Left lung (tissue), 14 donors: Measurements from ENCODE around the gene OBI1. TPM values are rescaled to one million over a fixed set of nuclear protein-coding genes. Genes with fewer than 3 reads are reported as not detected.

Experiments used
- ATAC-seq: fragments of 200-7000 bp; cut with Tn5 transposase; one replicate; pipeline ENCODE4 v1.9.1; 2020; ENCODE audit warnings: moderate library complexity
- DNase-seq, 4 donors: peaks; one replicate each; pipeline ENCODE4 v3.0.0-alpha.2; 2013 to 2020
- H3K27ac ChIP-seq, 2 donors: fragments of 200-600 bp; sonication (generic) in 1 of 2; one replicate each; pipeline versions ENCODE4 v1.5.0 to v1.8.0; 2020 to 2021
- H3K27me3 ChIP-seq, 2 donors: fragments of 200-600 bp; sonication (generic) in 1 of 2; one replicate each; pipeline versions ENCODE4 v1.5.0 to v1.8.0; 2020 to 2021
- H3K36me3 ChIP-seq, 2 donors: fragments of 200-600 bp; sonication (generic) in 1 of 2; one replicate each; pipeline versions ENCODE4 v1.5.0 to v1.8.0; 2020 to 2021
- H3K4me1 ChIP-seq, 2 donors: fragments of 200-600 bp; one replicate each; pipeline ENCODE4 v1.8.0; 2021
- H3K4me3 ChIP-seq, 2 donors: fragments of 200-600 bp; sonication (generic) in 1 of 2; one replicate each; pipeline versions ENCODE4 v1.5.0 to v1.8.0; 2020 to 2021; ENCODE audit warnings: mild to moderate bottlenecking in 1 of 2
- H3K9me3 ChIP-seq, 2 donors: fragments of 200-600 bp; sonication (generic) in 1 of 2; one replicate each; pipeline versions ENCODE4 v1.5.0 to v1.8.0; 2020 to 2021
- intact Hi-C, 2 donors: fragments of 100-400 bp; cut with DNase I; formaldehyde crosslinking; loops; one replicate each; pipeline versions ENCODE4 v1.11.2 to v1.14.2; 2022
- long read RNA-seq, 12 donors: library from polyadenylated mRNA in 2 of 12; unstranded in 2 of 12; transcript quantifications; one replicate each; pipeline ENCODE4 v2.0.0 and lab custom pipeline, GENCODE V29; 2019 to 2026
- polyA plus RNA-seq, 6 donors: library from polyadenylated mRNA; unstranded; fragments of 120-200 nt; gene quantifications; one replicate each; pipeline ENCODE4 v1.2.1, GENCODE V29; 2013; ENCODE audit not compliant: insufficient read length in 6 of 6
- total RNA-seq, 2 donors: library from RNA; stranded (reverse); fragmentation: NEBNext Ultra II Directional; extraction: Animal tissue kit (Norgen Biotek cat#: 25700); gene quantifications; one replicate each; pipeline ENCODE4 v1.2.1, GENCODE V29; 2021
- TF ChIP-seq, protein P1 (sequence below), 2 donors: fragments of 200-600 bp; sonication (generic) in 1 of 2; IDR thresholded peaks; one replicate each; pipeline versions ENCODE4 v1.5.0 to v1.8.0; 2021; ENCODE audit warnings: antibody characterized with exemption in 2 of 2
- donor health status: DM: no; HTN: yes; CAD: no.
- donor health status: DM: no; HTN: no; CAD: no.

Gene OBI1, protein sequence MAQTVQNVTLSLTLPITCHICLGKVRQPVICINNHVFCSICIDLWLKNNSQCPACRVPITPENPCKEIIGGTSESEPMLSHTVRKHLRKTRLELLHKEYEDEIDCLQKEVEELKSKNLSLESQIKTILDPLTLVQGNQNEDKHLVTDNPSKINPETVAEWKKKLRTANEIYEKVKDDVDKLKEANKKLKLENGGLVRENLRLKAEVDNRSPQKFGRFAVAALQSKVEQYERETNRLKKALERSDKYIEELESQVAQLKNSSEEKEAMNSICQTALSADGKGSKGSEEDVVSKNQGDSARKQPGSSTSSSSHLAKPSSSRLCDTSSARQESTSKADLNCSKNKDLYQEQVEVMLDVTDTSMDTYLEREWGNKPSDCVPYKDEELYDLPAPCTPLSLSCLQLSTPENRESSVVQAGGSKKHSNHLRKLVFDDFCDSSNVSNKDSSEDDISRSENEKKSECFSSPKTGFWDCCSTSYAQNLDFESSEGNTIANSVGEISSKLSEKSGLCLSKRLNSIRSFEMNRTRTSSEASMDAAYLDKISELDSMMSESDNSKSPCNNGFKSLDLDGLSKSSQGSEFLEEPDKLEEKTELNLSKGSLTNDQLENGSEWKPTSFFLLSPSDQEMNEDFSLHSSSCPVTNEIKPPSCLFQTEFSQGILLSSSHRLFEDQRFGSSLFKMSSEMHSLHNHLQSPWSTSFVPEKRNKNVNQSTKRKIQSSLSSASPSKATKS
- total RNA-seq, result 1 to 10 TPM; 7.1 to 9.6 TPM
- polyA plus RNA-seq, result 10 to 100 TPM; 18.2 to 22.7 (median 20.4) TPM
- long read RNA-seq, donor 1, transcript RNF219-201 (6 exons, 3,529 nt), result major isoform, 7 of 13 reads
- long read RNA-seq, donor 1, partial matches to known transcripts, result 6 of 13 reads
- long read RNA-seq, donor 1, other reads (novel, unspliced or antisense), result 0 of 13 reads
- long read RNA-seq, donor 2, partial matches to known transcripts, result 13 of 16 reads
- long read RNA-seq, donor 2, other reads (novel, unspliced or antisense), result 0 of 16 reads
- long read RNA-seq, donor 3, transcript RNF219-201 (6 exons, 3,529 nt), result major isoform, 5 of 5 reads
- long read RNA-seq, donor 3, partial matches to known transcripts, result 0 of 5 reads
- long read RNA-seq, donor 3, other reads (novel, unspliced or antisense), result 0 of 5 reads
- long read RNA-seq, donor 4, partial matches to known transcripts, result 2 of 4 reads
- long read RNA-seq, donor 4, other reads (novel, unspliced or antisense), result 0 of 4 reads
- long read RNA-seq, donor 5, transcript RNF219-201 (6 exons, 3,529 nt), result major isoform, 8 of 8 reads
- long read RNA-seq, donor 5, partial matches to known transcripts, result 0 of 8 reads
- long read RNA-seq, donor 5, other reads (novel, unspliced or antisense), result 0 of 8 reads
- long read RNA-seq, donor 6, transcript RNF219-201 (6 exons, 3,529 nt), result major isoform, 5 of 5 reads
- long read RNA-seq, donor 6, partial matches to known transcripts, result 0 of 5 reads
- long read RNA-seq, donor 6, other reads (novel, unspliced or antisense), result 0 of 5 reads
- long read RNA-seq, donor 7, partial matches to known transcripts, result 0 of 3 reads
- long read RNA-seq, donor 7, other reads (novel, unspliced or antisense), result 0 of 3 reads
- long read RNA-seq, donor 8, transcript RNF219-201 (6 exons, 3,529 nt), result major isoform, 6 of 6 reads
- long read RNA-seq, donor 8, partial matches to known transcripts, result 0 of 6 reads
- long read RNA-seq, donor 8, other reads (novel, unspliced or antisense), result 0 of 6 reads
- long read RNA-seq, donor 9, result 0 reads
- long read RNA-seq, donor 10, partial matches to known transcripts, result 1 of 1 reads
- long read RNA-seq, donor 10, other reads (novel, unspliced or antisense), result 0 of 1 reads
- long read RNA-seq, donor 11, transcript RNF219-201 (6 exons, 3,529 nt), result major isoform, 9 of 9 reads
- long read RNA-seq, donor 11, partial matches to known transcripts, result 0 of 9 reads
- long read RNA-seq, donor 11, other reads (novel, unspliced or antisense), result 0 of 9 reads
- long read RNA-seq, donor 12, partial matches to known transcripts, result 0 of 2 reads
- long read RNA-seq, donor 12, other reads (novel, unspliced or antisense), result 0 of 2 reads

DNA sequence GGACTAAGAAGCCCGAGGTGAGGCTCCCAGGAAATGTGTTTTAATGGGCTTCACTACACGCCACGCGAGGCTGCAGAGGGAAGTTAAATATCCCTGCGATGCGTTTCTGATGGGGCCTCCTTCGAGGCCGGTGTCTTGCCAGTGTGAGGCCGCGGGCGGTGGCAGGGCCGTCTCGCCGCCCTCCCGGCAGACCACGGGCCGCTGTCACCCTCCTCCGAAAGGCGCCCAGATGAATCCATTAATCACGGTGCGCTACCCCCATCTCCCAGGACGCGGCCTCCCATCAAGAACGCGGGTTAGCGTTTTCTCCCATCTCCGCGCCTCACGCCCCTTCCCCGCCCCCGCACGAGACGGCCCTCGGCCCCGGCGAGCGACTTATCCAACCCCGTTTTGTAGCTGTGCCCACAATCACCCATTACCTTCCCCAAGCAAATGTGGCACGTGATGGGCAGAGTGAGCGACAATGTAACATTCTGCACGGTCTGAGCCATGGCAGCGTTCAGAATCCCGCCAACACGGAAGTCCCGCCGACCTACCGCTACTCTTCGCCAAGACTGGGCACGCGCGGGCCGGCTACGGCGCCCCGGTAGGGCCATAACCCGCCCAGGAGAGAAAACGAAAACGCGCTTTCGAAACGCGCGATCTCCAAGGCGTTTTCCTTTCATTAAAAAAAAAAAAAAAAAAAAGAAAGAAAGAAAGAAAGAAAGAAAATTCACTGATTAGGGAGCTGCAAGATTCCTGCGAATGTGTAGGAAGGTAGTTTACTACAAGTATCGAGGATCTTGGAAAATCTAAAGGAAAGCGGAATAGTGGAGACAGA is at the start of gene OBI1:
Gene OBI1, minus strand, starts transcription at position 526 of the 820 bp plus-strand sequence. Its CDS starts 35 bp downstream, at position 491.
- Histone ChIP-seq H3K4me3 (peak within 1 kb of the TSS; percentile 66 to 91), H3K36me3 (no peaks in the 10 kb centered on the region), H3K4me1 (peaks cover 0 to 26% of the 10 kb centered on the region in 2 donors), H3K27ac (peak within 1 kb of the TSS; percentile 30 to 83), H3K27me3 (no peaks in the 10 kb centered on the region), H3K9me3 (no peaks in the 10 kb centered on the region)
- ATAC-seq (peak; percentile 99), DNase-seq (peak; percentile 90 to 97 (median 93))
- intact Hi-C loops, result no loop called here
- TF ChIP-seq, protein P1, sequence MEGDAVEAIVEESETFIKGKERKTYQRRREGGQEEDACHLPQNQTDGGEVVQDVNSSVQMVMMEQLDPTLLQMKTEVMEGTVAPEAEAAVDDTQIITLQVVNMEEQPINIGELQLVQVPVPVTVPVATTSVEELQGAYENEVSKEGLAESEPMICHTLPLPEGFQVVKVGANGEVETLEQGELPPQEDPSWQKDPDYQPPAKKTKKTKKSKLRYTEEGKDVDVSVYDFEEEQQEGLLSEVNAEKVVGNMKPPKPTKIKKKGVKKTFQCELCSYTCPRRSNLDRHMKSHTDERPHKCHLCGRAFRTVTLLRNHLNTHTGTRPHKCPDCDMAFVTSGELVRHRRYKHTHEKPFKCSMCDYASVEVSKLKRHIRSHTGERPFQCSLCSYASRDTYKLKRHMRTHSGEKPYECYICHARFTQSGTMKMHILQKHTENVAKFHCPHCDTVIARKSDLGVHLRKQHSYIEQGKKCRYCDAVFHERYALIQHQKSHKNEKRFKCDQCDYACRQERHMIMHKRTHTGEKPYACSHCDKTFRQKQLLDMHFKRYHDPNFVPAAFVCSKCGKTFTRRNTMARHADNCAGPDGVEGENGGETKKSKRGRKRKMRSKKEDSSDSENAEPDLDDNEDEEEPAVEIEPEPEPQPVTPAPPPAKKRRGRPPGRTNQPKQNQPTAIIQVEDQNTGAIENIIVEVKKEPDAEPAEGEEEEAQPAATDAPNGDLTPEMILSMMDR (IDR thresholded peaks at IDR 0.05), result no peak

- TF ChIP-seq, protein P1 (IDR thresholded peaks at IDR 0.05), result no peak
- no peak for ATAC-seq
- no peak for DNase-seq
- intact Hi-C loops, result no loop called here
- Histone ChIP-seq H3K36me3 (no peaks in the 10 kb centered on the region), H3K27ac (no peak overlapping the region), H3K4me3 (no peak overlapping the region), H3K4me1 (no peaks in the 10 kb centered on the region), H3K27me3 (no peaks in the 10 kb centered on the region), H3K9me3 (peaks cover 0 to 2% of the 10 kb centered on the region in 2 donors)
Observed at GRCh38 chr13:78701383-78701782, 42.4 kb upstream of the OBI1 start.

GRCh38 chr13:78700121-78700910 is 41.4 kb upstream of the OBI1 start:
- peak in 2 of 4 donors; percentile 1 to 3 for DNase-seq
- TF ChIP-seq, protein P1 (IDR thresholded peaks at IDR 0.05), result no peak
- intact Hi-C loops, result no loop called here

More at GRCh38 chr13:78700121-78700910, 41.4 kb upstream of the OBI1 start:
- Histone ChIP-seq H3K4me3 (no peak overlapping the region), H3K4me1 (no peaks in the 10 kb centered on the region), H3K9me3 (peaks cover 0 to 2% of the 10 kb centered on the region in 2 donors), H3K36me3 (no peaks in the 10 kb centered on the region), H3K27ac (no peak overlapping the region), H3K27me3 (no peaks in the 10 kb centered on the region)
- no peak for ATAC-seq
